Esophagus (tissue), 2 donors: ENCODE data around the gene COG7. TPM values are rescaled to one million over a fixed set of nuclear protein-coding genes. Genes with fewer than 3 reads are reported as not detected.
"Not testable (repeated sequence)": the region's sequence is repeated elsewhere in the genome, so short reads cannot be mapped to it uniquely, and the experiment has no call there.

ENCODE experiments used
- H3K27ac ChIP-seq, 2 donors: one replicate each; pipeline ENCODE4 v1.5.1; 2013; ENCODE audit warnings: low read depth in 2 of 2, mild to moderate bottlenecking in 2 of 2, inconsistent platforms in 1 of 2, low read length in 1 of 2, moderate library complexity in 1 of 2
- H3K27me3 ChIP-seq, 2 donors: one replicate each; pipeline ENCODE4 v1.6.1; 2013; ENCODE audit warnings: low read length in 2 of 2, control low read depth in 1 of 2, mild to moderate bottlenecking in 1 of 2; ENCODE audit not compliant: insufficient read depth in 2 of 2, control insufficient read depth in 1 of 2
- H3K36me3 ChIP-seq, 2 donors: one replicate each; pipeline ENCODE4 v1.6.1; 2013; ENCODE audit warnings: low read length in 1 of 2; ENCODE audit not compliant: control insufficient read depth in 2 of 2, insufficient read depth in 2 of 2
- H3K4me1 ChIP-seq, 2 donors: one replicate each; pipeline ENCODE4 v1.6.1; 2013; ENCODE audit warnings: low read length in 1 of 2; ENCODE audit not compliant: control insufficient read depth in 2 of 2, insufficient read depth in 2 of 2
- H3K4me3 ChIP-seq, 2 donors: one replicate each; pipeline ENCODE4 v1.5.1; 2013; ENCODE audit warnings: low read length in 2 of 2, mild to moderate bottlenecking in 2 of 2, low read depth in 1 of 2, moderate library complexity in 1 of 2
- H3K9me3 ChIP-seq, 2 donors: one replicate each; pipeline ENCODE4 v1.6.1; 2013; ENCODE audit warnings: mild to moderate bottlenecking in 2 of 2, low read depth in 1 of 2, low read length in 1 of 2, moderate library complexity in 1 of 2; ENCODE audit not compliant: control insufficient read depth in 2 of 2, insufficient read depth in 1 of 2
- WGBS, 2 donors: extraction: QIAGEN DNeasy Blood & Tissue Kit; methylation state at CpG; one replicate each; pipeline ENCODE4 v1.1.7; 2013; 5-methylcytosine and 5-hydroxymethylcytosine counted together
- polyA plus RNA-seq, 2 donors: library from polyadenylated mRNA; stranded (reverse); fragments of 200-250 nt; gene quantifications; one replicate each; pipeline ENCODE4 v1.2.3, GENCODE V29; 2013
- donor health status: healthy with polysubstance abuse.
- donor health status: Bipolar disorder and iron deficiency.

COG7 gene
- polyA plus RNA-seq, 2 donors, result 14.2 to 21.2 TPM

- H3K4me3 ChIP-seq, result no peak overlapping the region
- WGBS, 2 donors, result 88 to 93% methylated on average over 15 of the region's 15 CpGs
Observed at GRCh38 chr16:23385441-23385840, 67.5 kb downstream of the COG7 start.

GRCh38 chr16:23384878-23385277 is 68.1 kb downstream of the COG7 start:
- 61 to 71% methylated on average over 10 of the region's 10 CpGs for WGBS, 2 donors
- Histone ChIP-seq H3K27ac (peak overlapping the region; percentile 20 to 77), H3K9me3 (no peaks in the 10 kb centered on the region), H3K4me3 (no peak overlapping the region), H3K36me3 (peaks cover 0 to 10% of the 10 kb centered on the region in 2 donors), H3K27me3 (no peaks in the 10 kb centered on the region), H3K4me1 (peaks cover 2 to 12% of the 10 kb centered on the region in 2 donors)

More at GRCh38 chr16:23385441-23385840, 67.5 kb downstream of the COG7 start:
- H3K27ac ChIP-seq, result peak overlapping the region; percentile 18 to 77
- H3K9me3 ChIP-seq, result no peaks in the 10 kb centered on the region
- H3K27me3 ChIP-seq, result no peaks in the 10 kb centered on the region
- H3K4me1 ChIP-seq, result peaks cover 2 to 12% of the 10 kb centered on the region in 2 donors
- peaks cover 0 to 10% of the 10 kb centered on the region in 2 donors for H3K36me3 ChIP-seq

- Histone ChIP-seq H3K9me3 (no peaks in the 10 kb centered on the region), H3K4me1 (peaks cover 2 to 12% of the 10 kb centered on the region in 2 donors), H3K36me3 (peaks cover 0 to 2% of the 10 kb centered on the region in 2 donors), H3K27ac (peak overlapping the region in 1 of 2 donors; percentile 15), H3K27me3 (no peaks in the 10 kb centered on the region), H3K4me3 (no peak overlapping the region)
- WGBS, 2 donors, result 88 to 90% methylated on average over 3 of the region's 3 CpGs
Observed at GRCh38 chr16:23383881-23384280, 69.1 kb downstream of the COG7 start.

- no peak overlapping the region for H3K27ac ChIP-seq
- H3K4me3 ChIP-seq, result no peak overlapping the region
- WGBS, 2 donors, result 82 to 84% methylated on average over 6 of the region's 6 CpGs
Observed at GRCh38 chr16:23382279-23382678, 70.7 kb downstream of the COG7 start.

GRCh38 chr16:23381702-23382101 is 71.3 kb downstream of the COG7 start:
- H3K27me3 ChIP-seq, H3K27ac ChIP-seq, H3K9me3 ChIP-seq, H3K4me3 ChIP-seq, H3K36me3 ChIP-seq: not testable (repeated sequence)
- 59 to 74% methylated on average over 9 of the region's 9 CpGs for WGBS, 2 donors
- H3K4me1 ChIP-seq, result peaks cover 2 to 12% of the 10 kb centered on the region in 2 donors

More at GRCh38 chr16:23382279-23382678, 70.7 kb downstream of the COG7 start:
- H3K27me3 ChIP-seq, result no peaks in the 10 kb centered on the region
- no peaks in the 10 kb centered on the region for H3K9me3 ChIP-seq
- H3K36me3 ChIP-seq, result no peaks in the 10 kb centered on the region
- peaks cover 2 to 12% of the 10 kb centered on the region in 2 donors for H3K4me1 ChIP-seq

- 90 to 95% methylated on average over 16 to 20 of the region's 20 CpGs for WGBS, 2 donors
Observed at GRCh38 chr16:23380501-23380951, 72.5 kb downstream of the COG7 start.

GRCh38 chr16:23379707-23380106 is 73.3 kb downstream of the COG7 start:
- no peaks in the 10 kb centered on the region for H3K27me3 ChIP-seq
- no peaks in the 10 kb centered on the region for H3K9me3 ChIP-seq
- H3K4me1 ChIP-seq, result peaks cover 2 to 11% of the 10 kb centered on the region in 2 donors
- WGBS, 2 donors, result 83 to 84% methylated on average over 10 of the region's 10 CpGs
- H3K27ac ChIP-seq, result no peak overlapping the region
- no peak overlapping the region for H3K4me3 ChIP-seq
- peaks cover 0 to 6% of the 10 kb centered on the region in 2 donors for H3K36me3 ChIP-seq

More at GRCh38 chr16:23380501-23380951, 72.5 kb downstream of the COG7 start:
- Histone ChIP-seq H3K36me3 (peaks cover 0 to 4% of the 10 kb centered on the region in 2 donors), H3K9me3 (no peaks in the 10 kb centered on the region), H3K27me3 (no peaks in the 10 kb centered on the region), H3K27ac (no peak overlapping the region), H3K4me1 (peaks cover 2 to 12% of the 10 kb centered on the region in 2 donors), H3K4me3 (no peak overlapping the region)

GRCh38 chr16:23378921-23379320 is 74.1 kb downstream of the COG7 start:
- WGBS, 2 donors, result 89 to 93% methylated on average over 5 of the region's 5 CpGs
- peaks cover 2 to 7% of the 10 kb centered on the region in 2 donors for H3K4me1 ChIP-seq
- peaks cover 0 to 6% of the 10 kb centered on the region in 2 donors for H3K36me3 ChIP-seq
- H3K4me3 ChIP-seq, result no peak overlapping the region
- H3K27me3 ChIP-seq, result no peaks in the 10 kb centered on the region
- H3K27ac ChIP-seq, result no peak overlapping the region
- no peaks in the 10 kb centered on the region for H3K9me3 ChIP-seq

- Histone ChIP-seq H3K27ac (no peak overlapping the region), H3K4me1 (peaks cover 2 to 7% of the 10 kb centered on the region in 2 donors), H3K9me3 (no peaks in the 10 kb centered on the region), H3K27me3 (no peaks in the 10 kb centered on the region), H3K36me3 (peaks cover 0 to 12% of the 10 kb centered on the region in 2 donors), H3K4me3 (no peak overlapping the region)
- 79 to 89% methylated on average over 8 of the region's 8 CpGs for WGBS, 2 donors
Observed at GRCh38 chr16:23378256-23378655, 74.7 kb downstream of the COG7 start.
